PC-9 (cell line): ENCODE measurements around the gene ZFP62.

ENCODE experiments used
- EZH2 ChIP-seq: fragments of 200-600 bp; sonication (generic); IDR thresholded peaks from 2 replicates; pipeline ENCODE4 v1.8.0; 2017; ENCODE audit warnings: antibody characterized with exemption, low read depth
- TF ChIP-seq, protein P1 (sequence below): fragments of 200-600 bp; sonication (generic); conservative IDR thresholded peaks from 2 replicates; pipeline ENCODE4 v1.6.1; 2017; ENCODE audit warnings: mixed run types, antibody characterized with exemption, mild to moderate bottlenecking, moderate library complexity

GRCh38 chr5:180889381-180889780 is 28.3 kb upstream of the ZFP62 start:
- TF ChIP-seq, protein P1, sequence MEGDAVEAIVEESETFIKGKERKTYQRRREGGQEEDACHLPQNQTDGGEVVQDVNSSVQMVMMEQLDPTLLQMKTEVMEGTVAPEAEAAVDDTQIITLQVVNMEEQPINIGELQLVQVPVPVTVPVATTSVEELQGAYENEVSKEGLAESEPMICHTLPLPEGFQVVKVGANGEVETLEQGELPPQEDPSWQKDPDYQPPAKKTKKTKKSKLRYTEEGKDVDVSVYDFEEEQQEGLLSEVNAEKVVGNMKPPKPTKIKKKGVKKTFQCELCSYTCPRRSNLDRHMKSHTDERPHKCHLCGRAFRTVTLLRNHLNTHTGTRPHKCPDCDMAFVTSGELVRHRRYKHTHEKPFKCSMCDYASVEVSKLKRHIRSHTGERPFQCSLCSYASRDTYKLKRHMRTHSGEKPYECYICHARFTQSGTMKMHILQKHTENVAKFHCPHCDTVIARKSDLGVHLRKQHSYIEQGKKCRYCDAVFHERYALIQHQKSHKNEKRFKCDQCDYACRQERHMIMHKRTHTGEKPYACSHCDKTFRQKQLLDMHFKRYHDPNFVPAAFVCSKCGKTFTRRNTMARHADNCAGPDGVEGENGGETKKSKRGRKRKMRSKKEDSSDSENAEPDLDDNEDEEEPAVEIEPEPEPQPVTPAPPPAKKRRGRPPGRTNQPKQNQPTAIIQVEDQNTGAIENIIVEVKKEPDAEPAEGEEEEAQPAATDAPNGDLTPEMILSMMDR: no peak
- TF ChIP-seq EZH2: no peak
